ENCODE data around the gene TGOLN2. TPM values are rescaled to one million over a fixed set of nuclear protein-coding genes. Genes with fewer than 3 reads are reported as not detected.
"Not testable (repeated sequence)": the region's sequence is repeated elsewhere in the genome, so short reads cannot be mapped to it uniquely, and the experiment has no call there.

TGOLN2 gene
- total RNA-seq, 2 experiments from 2014 or later, result 84.8 to 85.9 TPM

GRCh38 chr2:85355073-85355410, 27.3 kb upstream of the TGOLN2 start:
- Mint-ChIP-seq H3K4me1 (ENCODE audit: low read depth) (peaks cover 41% of the 10 kb centered on the region), H3K4me3 (peak overlapping the region; percentile 100), H3K27ac (peak overlapping the region; percentile 95), H3K27me3 (no peaks in the 10 kb centered on the region), H3K36me3 (peaks cover 34% of the 10 kb centered on the region), H3K9me3 (no peaks in the 10 kb centered on the region)
- intact Hi-C loops (cut with micrococcal nuclease), result no loop called here
- no peak for DNase-seq
- ChIA-PET CTCF (interaction anchor here (0.7 to 2.0 kb wide), 9 partner anchors 9 to 206 kb away, joined by 3 to 7 read pairs (median 3); partner anchors contain the start of gene GGCX), POLR2A (interaction anchor here (0.8 to 2.6 kb wide), 12 partner anchors 15 to 261 kb away, joined by 3 to 42 read pairs (median 5); partner anchors contain the start of genes GGCX, MAT2A, RNF181 and SH2D6)

DNA sequence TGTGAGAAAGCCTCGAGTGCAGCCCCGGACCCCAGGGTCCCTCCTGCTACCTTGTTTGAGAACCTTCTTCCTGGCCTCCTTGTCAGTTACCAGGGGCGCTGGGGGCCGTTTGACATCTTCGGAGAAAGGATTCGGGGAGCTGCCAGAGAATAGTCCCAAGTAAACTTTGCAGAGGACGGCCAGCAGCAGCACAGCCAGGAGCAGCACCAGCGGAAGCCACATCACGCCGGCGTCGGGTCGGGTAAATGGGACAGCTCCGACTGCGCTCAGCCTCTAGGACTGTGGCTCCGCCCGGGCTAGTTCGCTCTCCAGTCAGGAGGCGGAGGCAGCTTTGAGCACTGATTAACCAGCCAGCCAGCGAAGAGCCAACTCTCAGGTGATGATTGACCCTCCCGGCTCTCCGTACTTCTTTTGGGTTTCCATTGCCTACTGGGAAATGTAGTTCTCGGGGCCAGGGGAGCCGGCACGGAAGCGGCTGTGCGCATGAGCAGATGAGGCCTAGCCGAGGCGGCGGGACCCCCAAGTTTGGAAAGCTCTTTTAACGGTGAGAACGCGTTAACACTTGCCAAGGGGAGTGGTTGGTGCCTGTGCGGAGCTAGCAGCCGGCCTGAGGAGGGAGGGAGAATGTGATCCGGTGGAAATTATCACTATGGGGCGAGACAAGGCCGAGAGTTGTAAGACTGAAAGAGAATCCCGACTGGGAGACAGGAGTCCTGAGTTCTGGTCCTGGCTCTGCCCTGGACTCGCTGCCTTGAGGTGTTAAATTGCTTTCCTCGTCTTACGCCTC, 26.7 kb upstream of the TGOLN2 start, which contains the start of the genes ELMOD3 and RETSAT:
ELMOD3 (plus strand) TSS at position 484 of the 787 bp plus-strand sequence. CDS start 2,430 bp downstream, outside the sequence.
RETSAT (minus strand) TSS at position 243 of the 787 bp plus-strand sequence; CDS start at position 222, 21 bp downstream.
- Mint-ChIP-seq H3K9me3 (no peaks in the 10 kb centered on the region), H3K36me3 (peaks cover 36% of the 10 kb centered on the region), H3K27me3 (no peaks in the 10 kb centered on the region), H3K4me1 (ENCODE audit: low read depth) (peaks cover 41% of the 10 kb centered on the region), H3K27ac (peak within 1 kb of the TSS; percentile 95), H3K4me3 (peak within 1 kb of the TSS; percentile 100)
- POLR2A ChIA-PET, result interaction anchor here (0.6 to 2.6 kb wide), 19 partner anchors 8 to 261 kb away, joined by 3 to 42 read pairs (median 4); partner anchors contain the start of genes GGCX, MAT2A, RNF181 and SH2D6
- peak; percentile 98 for DNase-seq
- CTCF ChIA-PET, result interaction anchor here (0.7 to 2.0 kb wide), 11 partner anchors 8 to 283 kb away, joined by 3 to 7 read pairs (median 3); partner anchors contain the start of gene GGCX
- intact Hi-C loops (cut with micrococcal nuclease), result loop anchor here (1.0 kb wide), 4 partner anchors 26 to 185 kb away; partner anchors contain the start of genes MAT2A and SH2D6

DNA sequence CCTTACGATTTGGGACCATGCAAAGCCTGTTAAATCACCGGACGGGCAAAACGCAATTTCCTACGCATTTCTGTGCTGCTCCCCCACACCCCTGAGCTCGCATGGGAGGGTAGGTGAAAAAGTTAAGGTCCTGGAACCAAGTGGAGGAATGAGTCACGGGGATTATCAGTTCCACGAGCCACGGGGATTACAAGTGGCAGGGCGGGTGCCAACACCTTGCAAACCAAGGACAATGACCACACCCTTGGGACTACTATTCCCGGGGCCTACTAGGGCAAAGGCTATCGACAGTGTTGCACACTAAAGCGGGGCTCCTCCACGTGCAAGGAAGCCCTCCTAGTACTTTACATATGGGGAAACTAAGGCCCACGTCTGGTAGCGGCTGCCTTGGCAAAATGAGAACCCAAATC, 26.1 kb upstream of the TGOLN2 start:
- Mint-ChIP-seq H3K27me3 (no peaks in the 10 kb centered on the region), H3K36me3 (peaks cover 34% of the 10 kb centered on the region), H3K9me3 (no peaks in the 10 kb centered on the region), H3K4me1 (ENCODE audit: low read depth) (peaks cover 40% of the 10 kb centered on the region), H3K4me3 (peak overlapping the region; percentile 100), H3K27ac (peak overlapping the region; percentile 95)
- CTCF ChIA-PET, result interaction anchor here (1.1 to 2.0 kb wide), 7 partner anchors 12 to 283 kb away, joined by 3 to 7 read pairs (median 3); no protein-coding TSS in a partner anchor
- POLR2A ChIA-PET, result interaction anchor here (0.6 to 2.6 kb wide), 16 partner anchors 8 to 262 kb away, joined by 3 to 42 read pairs (median 4); partner anchors contain the start of genes GGCX, MAT2A, RNF181 and SH2D6
- DNase-seq, result peak; percentile 35
- intact Hi-C loops (cut with micrococcal nuclease), result loop anchor here (1.0 kb wide), 4 partner anchors 26 to 185 kb away; partner anchors contain the start of genes MAT2A and SH2D6

DNA sequence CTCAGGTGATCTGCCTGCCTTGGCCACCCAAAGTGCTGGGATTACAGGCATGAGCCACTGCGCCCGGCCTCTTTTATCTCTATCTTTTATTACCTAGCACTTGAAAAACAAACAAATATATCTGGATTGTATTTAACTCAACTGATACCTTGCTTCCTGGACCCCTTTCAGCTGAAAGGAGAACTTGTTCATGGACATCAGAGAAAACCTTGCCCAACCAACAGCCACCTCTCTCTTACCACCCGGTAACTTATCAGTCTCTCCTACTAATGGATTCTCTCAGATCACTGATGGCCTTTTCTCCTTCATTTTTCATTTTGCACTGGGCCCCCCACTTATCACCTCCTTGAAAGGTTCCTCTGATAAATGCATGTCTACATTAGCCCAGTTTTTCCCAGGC, 19.8 kb upstream of the TGOLN2 start:
- Mint-ChIP-seq H3K27ac (no peak overlapping the region), H3K9me3 (no peaks in the 10 kb centered on the region), H3K4me3 (no peak overlapping the region), H3K36me3 (peaks cover 36% of the 10 kb centered on the region), H3K4me1 (ENCODE audit: low read depth) (peaks cover 5% of the 10 kb centered on the region), H3K27me3 (no peaks in the 10 kb centered on the region)
- DNase-seq, result no peak
- CTCF ChIA-PET, result no interaction called here
- intact Hi-C loops (cut with micrococcal nuclease), result no loop called here
- POLR2A ChIA-PET, result no interaction called here

DNA sequence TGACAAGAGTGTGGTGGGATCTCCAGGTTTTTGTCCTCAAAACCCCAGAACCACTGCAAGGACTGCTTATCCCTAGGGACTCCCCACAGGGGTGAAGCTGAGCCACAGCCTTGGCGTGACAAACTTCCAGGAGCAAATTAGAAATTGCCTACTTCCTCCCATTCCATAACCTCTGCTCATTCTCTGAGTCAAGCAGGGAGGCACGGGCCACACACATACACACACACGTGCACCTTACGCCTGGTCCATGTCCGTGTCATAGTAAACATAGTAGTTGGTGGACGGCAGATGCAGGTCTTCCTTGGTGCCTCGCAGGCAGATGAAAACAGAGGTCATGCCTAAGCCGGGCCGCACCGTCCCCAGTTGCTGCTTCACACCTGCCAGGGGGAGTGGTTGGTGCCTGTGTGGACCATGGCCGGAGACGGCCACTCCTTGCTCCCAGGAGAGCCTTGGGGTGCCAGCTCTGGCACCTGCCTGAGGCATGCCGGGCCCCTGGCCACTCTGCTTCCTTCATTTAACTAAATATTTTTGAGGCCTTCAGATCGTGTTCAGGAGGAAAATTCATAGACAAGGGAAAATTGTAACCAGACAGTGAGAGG, 16.7 kb upstream of the TGOLN2 start:
- no peak overlapping the region for H3K4me3 Mint-ChIP-seq
- no peak overlapping the region for H3K27ac Mint-ChIP-seq
- intact Hi-C loops (cut with micrococcal nuclease), result no loop called here
- no peaks in the 10 kb centered on the region for H3K9me3 Mint-ChIP-seq
- H3K4me1 Mint-ChIP-seq (ENCODE audit: low read depth), result no peaks in the 10 kb centered on the region
- no peaks in the 10 kb centered on the region for H3K27me3 Mint-ChIP-seq
- ChIA-PET CTCF (no interaction called here), POLR2A (interaction anchor here (1.0 kb wide), 1 partner anchor 10 kb away, joined by 4 read pairs; the partner anchor contains the start of genes ELMOD3 and RETSAT)
- peaks cover 19% of the 10 kb centered on the region for H3K36me3 Mint-ChIP-seq
- DNase-seq, result no peak

DNA sequence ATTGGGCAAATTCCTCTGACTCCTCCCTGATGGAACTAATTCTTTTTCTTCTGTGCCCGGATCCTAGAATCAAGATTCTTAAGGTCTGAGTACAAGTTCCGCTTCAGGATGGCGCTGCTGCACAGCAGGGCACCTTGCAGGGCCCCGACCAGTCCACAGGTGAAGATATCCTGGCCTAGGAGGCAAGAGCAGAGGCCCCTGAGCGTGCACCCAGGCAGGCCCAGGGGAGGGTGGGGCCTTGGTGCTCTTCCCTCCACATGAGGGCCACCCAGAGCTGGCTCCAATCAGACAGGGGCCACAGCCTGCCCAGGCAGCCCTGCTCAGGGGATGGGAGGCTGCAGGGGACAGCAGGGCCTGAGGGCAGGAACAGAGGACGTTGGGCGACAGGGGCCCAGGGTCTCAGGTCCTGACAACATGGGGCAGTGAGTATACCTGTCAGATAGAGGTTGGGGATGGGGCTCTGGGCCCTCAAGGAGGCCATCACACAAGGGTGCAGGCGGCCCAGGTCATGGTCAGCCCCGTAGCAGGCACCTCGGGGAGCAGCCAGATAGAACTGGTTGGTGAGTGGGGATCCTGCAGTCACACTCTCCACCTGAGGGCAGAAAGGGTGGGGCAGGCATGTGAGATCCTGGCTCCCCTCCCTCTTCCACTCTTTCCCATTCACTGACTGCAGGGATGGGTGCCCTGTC, 15.6 kb upstream of the TGOLN2 start:
- peaks cover 18% of the 10 kb centered on the region for H3K36me3 Mint-ChIP-seq
- H3K27me3 Mint-ChIP-seq; DNase-seq; H3K4me3 Mint-ChIP-seq; H3K27ac Mint-ChIP-seq; H3K4me1 Mint-ChIP-seq (ENCODE audit: low read depth); POLR2A ChIA-PET; CTCF ChIA-PET; intact Hi-C loops (cut with micrococcal nuclease); H3K9me3 Mint-ChIP-seq: not testable (repeated sequence)

DNA sequence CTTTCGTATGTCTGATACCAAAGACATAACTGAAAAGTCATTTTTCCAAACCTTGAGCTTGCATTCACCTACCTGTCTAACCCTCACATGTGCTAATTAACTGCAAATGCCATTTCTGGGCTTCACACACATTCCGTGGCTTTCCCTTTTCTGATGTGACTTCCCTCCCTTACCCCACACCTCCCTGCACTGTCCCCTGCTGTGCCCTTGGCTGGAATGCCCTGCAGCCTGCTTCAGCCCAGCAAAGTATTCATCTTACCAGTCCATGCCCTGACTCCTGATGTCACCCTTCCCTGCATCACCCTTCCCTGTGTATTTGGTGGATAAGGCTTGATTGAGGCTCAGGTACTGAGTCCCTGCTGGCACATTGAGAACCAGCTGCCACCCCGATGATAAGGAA, 14.4 kb upstream of the TGOLN2 start:
- no peaks in the 10 kb centered on the region for H3K27me3 Mint-ChIP-seq
- no peaks in the 10 kb centered on the region for H3K9me3 Mint-ChIP-seq
- H3K4me1 Mint-ChIP-seq (ENCODE audit: low read depth), result no peaks in the 10 kb centered on the region
- H3K27ac Mint-ChIP-seq, result no peak overlapping the region
- H3K36me3 Mint-ChIP-seq, result peaks cover 15% of the 10 kb centered on the region
- H3K4me3 Mint-ChIP-seq, result no peak overlapping the region
- ChIA-PET CTCF (interaction anchor here (0.7 kb wide), 1 partner anchor 12 kb away, joined by 3 read pairs; the partner anchor contains the start of genes ELMOD3 and RETSAT), POLR2A (no interaction called here)
- DNase-seq, result no peak
- intact Hi-C loops (cut with micrococcal nuclease), result no loop called here

- H3K4me1 Mint-ChIP-seq (ENCODE audit: low read depth), result no peaks in the 10 kb centered on the region
- H3K27ac Mint-ChIP-seq, result no peak overlapping the region
- ChIA-PET POLR2A (no interaction called here), CTCF (interaction anchor here (0.7 kb wide), 1 partner anchor 13 kb away, joined by 3 read pairs; the partner anchor contains the start of genes ELMOD3 and RETSAT)
- intact Hi-C loops (cut with micrococcal nuclease), result no loop called here
- peaks cover 15% of the 10 kb centered on the region for H3K36me3 Mint-ChIP-seq
- DNase-seq, result no peak
- no peaks in the 10 kb centered on the region for H3K27me3 Mint-ChIP-seq
- H3K9me3 Mint-ChIP-seq, result no peaks in the 10 kb centered on the region
- H3K4me3 Mint-ChIP-seq, result no peak overlapping the region
Observed at GRCh38 chr2:85341269-85342029, 13.7 kb upstream of the TGOLN2 start.

DNA sequence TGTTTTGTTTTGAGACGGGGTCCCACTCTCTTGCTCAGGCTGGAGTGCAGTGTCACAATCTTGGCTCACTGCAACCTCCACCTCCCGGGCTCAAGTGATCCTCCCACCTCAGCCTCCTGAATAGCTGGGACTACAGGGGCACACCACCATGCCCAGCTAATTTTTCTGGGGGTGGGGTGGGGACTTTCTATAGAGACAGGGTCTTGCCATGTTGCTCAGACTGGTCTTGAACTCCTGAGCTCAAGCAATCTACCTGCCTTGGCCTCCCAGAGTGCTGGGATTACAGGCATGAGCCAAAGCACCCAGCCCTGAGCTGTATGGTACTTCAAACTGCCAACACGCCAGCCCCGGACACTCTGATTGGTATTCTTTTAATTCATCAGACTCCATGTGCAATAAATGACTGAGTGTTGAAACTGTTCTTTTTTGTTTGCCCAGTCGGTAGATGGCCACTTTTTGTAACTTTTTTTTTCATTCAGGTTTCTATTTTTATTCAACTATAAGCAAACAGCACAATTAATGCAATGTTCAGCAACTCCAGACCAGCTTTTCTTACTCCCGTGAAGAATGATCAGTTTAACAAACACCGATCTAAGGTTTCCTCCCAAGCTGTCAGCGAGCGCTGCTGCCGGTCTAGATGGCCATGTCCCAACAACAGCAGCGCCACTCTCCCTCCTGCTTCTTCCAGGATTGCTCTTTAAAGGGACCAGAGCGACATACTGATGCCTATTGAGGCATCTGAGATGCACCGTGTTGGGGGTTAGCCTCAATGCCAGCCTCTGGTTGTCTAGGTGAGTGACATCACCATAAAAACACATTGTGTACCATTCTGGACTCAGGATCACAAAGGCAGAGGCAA, 12.5 kb upstream of the TGOLN2 start:
- POLR2A ChIA-PET, result no interaction called here
- Mint-ChIP-seq H3K4me3 (no peak overlapping the region), H3K9me3 (no peaks in the 10 kb centered on the region), H3K4me1 (ENCODE audit: low read depth) (no peaks in the 10 kb centered on the region), H3K27ac (no peak overlapping the region), H3K27me3 (no peaks in the 10 kb centered on the region), H3K36me3 (peaks cover 15% of the 10 kb centered on the region)
- no peak for DNase-seq
- CTCF ChIA-PET, result no interaction called here
- intact Hi-C loops (cut with micrococcal nuclease), result no loop called here

DNA sequence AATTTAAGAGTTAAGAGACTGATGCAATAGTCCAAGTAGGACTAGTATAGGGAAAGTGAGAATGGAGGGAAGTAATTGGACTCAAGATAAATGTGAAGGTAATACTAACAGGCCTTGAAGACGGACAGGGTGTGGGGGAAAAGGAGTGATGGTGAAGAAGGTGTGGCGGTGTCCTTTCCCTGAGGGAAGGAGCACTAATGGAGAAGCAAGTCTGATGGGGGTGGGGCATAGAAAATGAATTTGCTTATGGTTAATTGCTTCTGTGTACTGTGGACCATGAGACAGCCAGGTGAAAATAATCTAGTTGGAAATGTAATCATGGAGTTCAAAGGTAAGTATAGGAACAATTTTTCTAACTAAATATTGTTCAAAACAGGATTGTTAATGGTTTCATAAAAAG, 7.1 kb upstream of the TGOLN2 start:
- no peak for DNase-seq
- Mint-ChIP-seq H3K27ac (no peak overlapping the region), H3K4me3 (no peak overlapping the region), H3K36me3 (no peaks in the 10 kb centered on the region), H3K4me1 (ENCODE audit: low read depth) (peaks cover 13% of the 10 kb centered on the region), H3K27me3 (no peaks in the 10 kb centered on the region), H3K9me3 (no peaks in the 10 kb centered on the region)
- CTCF ChIA-PET, result no interaction called here
- intact Hi-C loops (cut with micrococcal nuclease), result no loop called here
- POLR2A ChIA-PET, result no interaction called here

Data from activated CD4-positive, alpha-beta memory T cell treated with anti-CD3 and anti-CD28 coated beads for 36 hours (primary cell).